GM11168 (cell line): ENCODE data around the gene DHCR7.
"Not testable (repeated sequence)": the region's sequence is repeated elsewhere in the genome, so short reads cannot be mapped to it uniquely, and the experiment has no call there.

Experiments used
- in situ Hi-C: fragments of 300-500 bp; cut with MboI; formaldehyde crosslinking; loops from one replicate; pipeline ENCODE4 v1.12.0; 2022; ENCODE audit warnings: low sequenced_read_pairs; ENCODE audit not compliant: unreplicated experiment

The DHCR7 gene

DNA sequence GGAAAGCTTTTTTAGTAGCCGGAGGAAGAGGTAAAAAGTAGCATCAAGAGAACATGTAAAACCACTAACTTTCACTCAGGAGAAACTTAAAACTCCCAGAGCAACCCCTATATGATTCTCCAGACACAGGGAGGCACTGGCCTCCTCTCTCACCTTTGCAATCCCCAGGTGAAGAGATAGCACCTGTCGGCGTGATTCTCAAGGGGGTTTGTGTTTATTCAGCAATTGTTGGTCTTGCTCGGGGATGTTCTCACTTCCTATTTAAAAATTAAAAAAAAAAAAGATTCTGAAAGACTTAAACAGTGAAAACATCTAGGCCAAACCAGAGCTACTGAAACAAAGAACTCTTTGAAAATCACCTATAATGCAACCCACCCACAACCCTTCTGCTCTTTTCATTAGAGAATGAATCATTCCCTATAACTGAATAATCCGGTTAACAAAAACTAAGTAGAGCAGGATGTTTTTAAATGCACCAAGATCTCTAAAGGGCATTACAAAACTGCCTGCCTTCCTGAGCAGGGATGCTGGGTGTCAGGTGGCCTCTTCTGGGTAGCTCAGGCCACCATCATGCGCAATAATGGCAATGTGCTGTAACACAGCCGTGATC is 24.9 kb downstream of the DHCR7 start:
- in situ Hi-C loops: no loop called here

DNA sequence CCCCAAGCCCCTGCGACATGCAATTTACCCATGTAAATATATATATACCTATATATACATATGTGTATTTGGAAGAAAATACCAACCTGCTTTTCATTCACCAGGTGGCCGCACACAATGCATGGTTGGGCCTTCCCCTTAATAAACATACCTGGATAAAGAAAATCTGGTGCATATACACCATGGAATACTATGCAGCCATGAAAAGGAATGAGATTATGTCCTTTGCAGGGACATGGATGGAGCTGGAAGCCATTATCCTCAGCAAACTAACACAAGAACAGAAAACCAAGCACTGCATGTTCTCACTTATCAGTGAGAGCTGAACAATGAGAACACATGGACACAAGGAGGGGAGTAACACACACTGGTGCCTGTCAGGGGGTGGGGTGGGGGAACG is 25.9 kb downstream of the DHCR7 start:
- in situ Hi-C loops: not testable (repeated sequence)

DNA sequence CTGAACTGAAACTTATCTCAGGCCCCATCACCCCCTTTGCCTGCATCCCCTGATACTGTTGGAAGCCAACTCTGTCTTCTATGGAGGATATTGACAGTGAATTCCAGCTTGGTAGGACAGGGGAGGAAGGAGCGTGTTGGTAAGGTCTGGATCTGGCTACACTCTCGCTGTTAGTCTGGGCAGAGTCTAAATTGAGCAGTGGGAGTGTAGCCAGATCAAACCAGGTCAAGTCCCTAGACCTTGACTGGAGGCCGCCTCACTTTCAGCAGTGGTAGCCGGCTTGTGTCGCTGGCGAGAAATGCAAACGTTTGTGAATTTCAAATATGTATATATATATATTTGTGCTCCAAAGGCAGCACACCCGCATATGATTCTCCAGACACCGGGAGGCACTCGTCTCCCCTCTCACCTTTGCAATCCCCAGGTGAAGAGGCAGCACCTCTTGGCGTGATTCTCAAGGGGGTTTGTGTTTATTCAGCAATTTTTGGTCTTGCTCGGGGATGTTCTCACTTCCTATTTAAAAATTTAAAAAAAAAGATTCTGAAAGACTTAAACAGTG is 26.7 kb downstream of the DHCR7 start:
- in situ Hi-C loops: no loop called here

DNA sequence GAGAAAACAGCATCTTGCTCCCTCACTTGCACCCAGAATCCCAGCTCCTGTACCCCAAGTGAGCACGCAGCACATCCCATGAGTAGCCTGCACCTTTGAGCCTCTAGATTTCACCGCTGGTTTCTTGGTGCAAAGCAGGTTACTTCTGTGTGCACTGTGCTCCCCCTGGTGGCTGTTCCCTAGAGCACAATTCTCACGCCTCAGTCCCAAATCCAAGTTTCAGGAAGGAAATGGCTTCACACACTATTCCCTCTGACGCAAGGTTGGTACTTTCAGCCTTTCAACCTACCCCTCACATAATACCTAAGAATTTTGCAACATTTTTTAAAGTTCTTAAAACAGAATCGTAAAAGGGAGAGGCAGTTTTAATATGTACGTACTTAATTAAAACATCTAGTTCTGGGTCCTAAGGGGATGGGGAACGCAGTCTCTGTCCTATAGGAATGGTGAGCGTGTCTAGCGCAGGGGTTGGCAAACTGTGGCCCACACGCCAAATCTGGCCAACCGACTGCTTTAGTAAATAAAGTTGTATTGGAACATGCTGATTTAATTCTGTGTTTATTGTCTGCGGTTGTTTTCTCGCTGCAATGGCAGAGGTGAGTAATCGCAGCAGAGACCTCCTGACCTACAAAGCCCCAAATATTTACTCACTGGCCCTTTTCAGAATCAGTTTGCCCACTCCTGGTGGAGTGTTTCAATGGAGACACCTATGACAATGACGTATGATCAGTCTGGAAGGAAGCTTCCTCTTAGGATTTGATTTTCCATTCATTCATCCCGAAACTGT is 27.5 kb downstream of the DHCR7 start:
- in situ Hi-C loops: no loop called here

DNA sequence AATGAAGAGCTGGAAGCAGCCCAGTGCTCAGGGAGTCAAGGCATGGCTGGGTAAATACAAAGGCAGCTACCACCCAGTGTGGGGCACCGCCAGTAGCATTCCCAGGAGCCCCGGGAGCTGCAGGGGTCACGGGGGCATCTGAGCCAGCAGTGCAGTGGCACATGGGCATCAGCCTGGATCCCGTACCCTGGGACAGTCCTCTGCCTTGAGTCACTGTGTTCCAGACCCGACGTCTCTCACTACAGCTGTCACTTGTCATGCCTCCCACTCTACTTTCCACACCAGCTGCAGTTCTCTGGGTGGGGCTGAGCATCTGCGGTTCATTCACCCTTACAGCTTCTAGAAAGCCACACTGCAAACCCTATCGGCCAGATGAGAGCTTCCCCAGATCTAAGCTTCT is 29.6 kb downstream of the DHCR7 start:
- in situ Hi-C loops: no loop called here

DNA sequence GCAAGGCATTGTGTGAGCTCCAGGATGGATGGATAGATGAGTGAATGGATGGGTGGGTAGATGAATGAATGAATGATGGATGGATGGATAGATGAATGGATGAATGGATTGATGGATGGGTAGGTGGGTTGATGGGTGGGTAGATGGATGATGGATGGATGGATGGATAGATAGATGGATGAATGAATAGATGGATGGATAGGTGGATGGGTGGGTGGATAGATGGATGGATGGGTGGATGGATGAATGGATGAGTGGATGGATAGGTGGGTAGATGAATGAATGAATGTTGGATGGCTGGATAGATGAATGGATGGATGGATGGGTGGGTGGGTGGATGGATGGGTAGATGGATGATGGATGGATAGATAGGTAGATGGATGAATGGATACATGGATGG is 33.5 kb downstream of the DHCR7 start:
- in situ Hi-C loops: no loop called here

DNA sequence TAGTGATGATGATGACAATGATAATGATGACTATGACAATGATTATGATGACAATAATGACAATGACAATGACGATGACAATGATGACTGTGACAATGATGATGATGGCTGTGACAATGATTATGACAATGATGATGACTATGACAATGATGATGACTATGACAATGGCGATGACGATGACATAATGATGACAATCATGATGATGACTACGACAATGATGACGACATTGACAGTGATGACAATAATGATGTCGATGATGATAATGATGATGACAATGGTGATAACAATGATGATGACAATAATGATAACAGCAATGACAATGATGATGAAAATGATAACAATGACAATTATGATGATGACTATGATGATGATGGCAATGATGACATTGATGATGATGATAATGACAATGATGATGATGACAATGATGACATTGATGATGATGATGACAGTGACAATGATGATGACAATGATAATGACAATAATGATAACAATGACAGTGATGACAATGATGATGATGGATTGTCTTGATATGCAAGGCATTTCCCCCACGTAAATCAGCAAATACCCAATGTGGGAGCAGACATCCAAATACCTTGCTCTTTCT is 37.7 kb downstream of the DHCR7 start:
- in situ Hi-C loops: no loop called here

DNA sequence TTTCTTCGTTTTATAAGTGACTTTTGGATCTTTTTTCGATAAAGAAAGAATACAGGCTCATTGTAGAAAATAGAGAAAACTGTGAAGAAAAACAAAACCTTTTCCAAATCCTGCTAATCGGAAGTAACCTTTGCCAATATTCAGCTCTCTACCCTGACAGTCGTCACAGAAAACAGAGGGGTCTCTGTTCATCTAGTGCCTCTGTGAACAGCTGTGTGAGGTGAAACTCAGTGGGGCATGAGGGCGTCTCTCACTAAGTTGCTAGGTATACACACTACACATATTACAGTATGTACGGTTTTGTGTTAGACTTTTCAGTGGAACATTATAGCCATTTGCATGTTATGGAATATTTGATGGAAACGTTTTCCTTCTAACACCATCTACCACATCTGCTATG is 39.4 kb downstream of the DHCR7 start:
- in situ Hi-C loops: no loop called here

DNA sequence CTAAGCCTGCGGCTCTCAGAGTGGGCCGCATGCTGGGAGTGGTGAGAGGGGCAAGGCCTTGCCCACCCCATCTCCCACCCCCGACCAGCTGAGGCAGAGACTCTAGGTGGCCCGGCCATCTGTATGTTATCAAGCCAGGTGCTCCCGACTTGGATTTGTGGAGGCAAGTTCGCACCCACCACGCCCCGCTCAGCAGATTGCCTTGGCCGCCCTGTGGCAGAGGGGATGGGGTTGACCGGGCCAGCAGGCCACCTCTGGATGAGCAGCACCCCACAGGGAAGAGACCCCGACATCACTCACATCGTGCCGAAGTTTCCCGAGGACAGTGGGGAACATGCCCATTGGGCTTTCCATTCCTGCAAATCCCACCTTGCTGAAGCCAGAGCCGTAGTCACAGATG is 40.8 kb downstream of the DHCR7 start:
- in situ Hi-C loops: no loop called here

DNA sequence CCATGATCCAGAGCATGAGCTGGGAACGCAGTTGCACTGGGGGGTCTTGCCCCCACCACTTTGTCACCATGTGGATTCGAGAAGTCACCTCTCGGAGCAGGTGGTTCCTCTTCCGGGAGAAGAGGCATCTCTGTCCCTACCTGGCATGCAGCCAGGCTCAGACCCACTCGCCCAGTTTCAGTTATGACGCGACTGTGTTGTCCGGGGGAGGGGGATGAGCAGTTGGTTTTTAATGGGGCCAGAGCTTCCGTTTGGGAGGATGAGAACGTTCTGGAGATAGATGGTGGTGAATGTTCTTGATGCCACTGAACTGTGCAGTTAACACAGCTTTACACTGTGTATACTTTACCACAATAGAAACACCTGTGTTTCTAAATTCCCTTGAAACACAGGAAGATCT is 41.5 kb downstream of the DHCR7 start:
- in situ Hi-C loops: no loop called here

DNA sequence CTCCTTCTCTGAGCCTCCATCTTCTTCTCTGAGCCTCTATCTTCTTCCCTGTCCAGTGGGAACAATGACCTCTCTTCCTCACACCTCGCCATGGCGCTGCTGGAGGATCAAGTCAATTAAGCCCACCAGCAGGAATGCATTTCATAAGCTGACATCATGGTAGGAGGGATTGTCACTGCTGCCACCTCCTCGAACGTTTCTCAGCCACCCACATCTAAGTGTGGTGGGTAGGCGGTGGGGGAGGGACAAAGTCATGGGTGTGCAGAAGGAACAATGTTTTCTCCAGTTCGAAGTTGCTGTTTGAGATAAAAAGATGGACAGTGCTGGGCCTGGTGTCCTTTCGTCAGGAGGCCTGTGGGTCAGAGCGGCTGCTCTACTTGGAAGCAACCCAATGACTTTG is 44.0 kb downstream of the DHCR7 start:
- in situ Hi-C loops: no loop called here

DNA sequence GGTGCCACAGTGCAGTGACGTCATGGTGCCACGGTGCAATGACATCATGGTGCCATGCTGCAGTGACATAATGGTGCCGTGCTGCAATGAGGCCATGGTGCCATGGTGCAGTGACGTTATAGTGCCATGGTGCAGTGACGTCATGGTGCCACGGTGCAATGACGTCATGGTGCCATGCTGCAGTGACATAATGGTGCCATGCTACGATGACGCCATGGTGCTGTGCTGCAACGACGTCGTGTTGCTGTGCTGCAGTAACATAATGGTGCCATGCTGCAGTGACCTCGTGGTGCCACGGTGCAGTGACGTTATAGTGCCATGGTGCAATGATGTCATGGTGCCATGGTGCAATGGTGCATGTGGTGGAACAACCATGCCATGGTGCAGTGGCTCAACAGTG is 45.3 kb downstream of the DHCR7 start:
- in situ Hi-C loops: no loop called here

DNA sequence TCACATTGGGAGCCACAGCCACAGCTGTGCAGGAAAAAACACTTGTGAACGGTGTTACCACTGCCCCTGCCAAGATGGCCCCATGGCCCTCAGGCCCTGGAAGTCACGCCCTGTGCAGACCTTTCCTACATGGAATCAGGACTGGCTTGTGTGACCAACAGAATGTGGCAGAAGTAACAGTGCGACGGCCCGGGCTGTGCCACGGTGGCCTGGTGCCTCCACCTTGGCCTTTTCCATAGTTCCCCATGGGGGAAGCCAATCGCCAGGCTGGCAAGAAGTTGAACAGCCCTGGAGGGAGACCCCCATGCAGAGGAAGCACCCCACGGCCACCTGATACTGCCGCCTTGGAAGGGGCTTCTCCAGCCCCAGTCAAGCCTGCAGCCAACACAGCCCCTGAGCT is 48.0 kb downstream of the DHCR7 start:
- in situ Hi-C loops: no loop called here

DNA sequence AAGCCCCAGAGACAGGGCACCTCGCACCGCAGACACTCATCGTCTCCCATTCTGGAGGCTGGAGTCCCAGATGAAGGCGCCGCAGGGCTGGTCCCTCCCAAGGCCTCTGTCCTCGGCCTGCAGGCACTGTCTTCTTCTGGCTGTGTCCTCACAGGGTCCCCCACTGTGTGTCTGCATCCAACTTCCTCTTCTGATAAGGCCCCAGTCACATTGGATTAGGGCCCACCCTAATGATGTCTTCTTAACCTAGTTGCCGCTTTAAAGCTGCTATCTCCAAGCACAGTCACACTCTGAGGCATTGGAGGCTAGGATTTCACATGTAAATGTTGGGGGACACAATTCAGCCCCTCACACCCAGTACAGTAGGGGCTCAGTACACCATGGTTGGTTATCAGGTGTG is 48.9 kb downstream of the DHCR7 start:
- in situ Hi-C loops: no loop called here

DNA sequence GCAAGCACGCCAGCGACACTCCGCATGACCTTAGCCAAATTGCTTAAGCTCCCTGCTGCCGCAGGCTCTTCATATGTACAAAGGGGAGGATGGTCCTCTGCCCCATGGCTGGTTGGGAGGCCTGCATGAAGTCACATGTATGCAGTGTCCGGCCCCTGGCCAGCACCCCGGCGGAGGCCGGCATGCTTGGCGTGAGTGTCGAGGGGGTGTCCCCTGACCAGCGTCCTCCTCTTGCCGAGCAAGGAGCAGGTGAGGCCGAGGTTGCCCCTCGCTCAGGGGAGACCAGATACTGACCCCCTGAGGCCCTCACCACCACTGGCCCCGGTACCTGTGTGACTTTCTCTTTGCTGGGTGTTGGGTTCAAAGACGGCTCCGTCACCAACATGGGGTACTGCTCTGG is 50.2 kb downstream of the DHCR7 start:
- in situ Hi-C loops: no loop called here

DNA sequence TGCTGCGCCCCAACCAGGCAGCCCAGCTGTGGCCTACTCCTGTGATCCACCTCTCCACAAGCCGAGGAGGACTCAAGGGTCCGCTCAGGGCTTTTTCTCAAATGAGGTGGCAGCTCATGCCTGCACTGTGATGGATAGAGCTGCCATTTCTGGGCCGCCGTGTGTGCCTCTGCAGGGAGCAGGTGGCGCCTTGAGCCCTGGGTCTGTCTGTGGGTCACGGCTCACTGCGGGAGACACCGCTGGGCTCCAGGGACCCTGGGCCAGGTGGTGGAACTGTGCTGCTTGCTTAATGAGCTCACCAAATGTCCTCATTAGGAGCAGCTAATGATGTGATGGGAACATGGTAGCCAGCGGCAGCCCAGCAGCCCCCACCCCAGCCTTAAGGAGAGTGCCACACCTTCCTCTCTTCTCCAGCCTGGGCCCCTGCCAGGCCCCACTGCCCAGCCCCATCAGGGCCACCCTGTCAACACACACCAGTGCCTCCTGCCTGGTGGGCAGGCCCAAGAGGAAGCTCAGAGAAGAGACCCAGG is 50.8 kb downstream of the DHCR7 start:
- in situ Hi-C loops: no loop called here

DNA sequence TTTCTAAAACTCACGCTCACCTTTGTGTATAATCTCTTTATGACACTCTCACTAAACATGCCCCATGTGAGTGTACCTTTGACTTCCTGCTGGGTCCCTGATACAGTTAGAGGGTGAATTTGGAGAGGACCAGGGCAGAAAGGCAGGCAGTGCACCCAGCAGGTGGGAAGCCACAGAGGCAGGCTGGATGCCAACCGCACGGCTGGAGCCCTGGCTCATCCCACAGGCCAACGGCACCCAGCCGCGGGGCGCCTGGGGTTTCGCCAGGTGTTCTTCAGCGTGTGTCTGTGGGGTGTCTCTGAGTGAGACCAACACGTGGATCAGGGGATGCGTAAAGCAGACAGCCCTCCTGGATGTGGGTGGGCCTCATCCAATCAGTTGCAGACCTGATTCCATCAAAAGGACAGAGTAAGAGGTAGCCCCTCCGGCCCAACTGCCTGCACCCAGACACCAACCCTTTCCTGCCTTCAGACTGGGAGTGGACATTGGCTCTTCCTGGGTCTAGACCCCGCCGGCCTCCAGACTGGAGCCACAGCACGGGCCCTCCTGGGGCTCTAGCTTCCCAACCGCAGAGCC is 51.6 kb downstream of the DHCR7 start:
- in situ Hi-C loops: no loop called here

DNA sequence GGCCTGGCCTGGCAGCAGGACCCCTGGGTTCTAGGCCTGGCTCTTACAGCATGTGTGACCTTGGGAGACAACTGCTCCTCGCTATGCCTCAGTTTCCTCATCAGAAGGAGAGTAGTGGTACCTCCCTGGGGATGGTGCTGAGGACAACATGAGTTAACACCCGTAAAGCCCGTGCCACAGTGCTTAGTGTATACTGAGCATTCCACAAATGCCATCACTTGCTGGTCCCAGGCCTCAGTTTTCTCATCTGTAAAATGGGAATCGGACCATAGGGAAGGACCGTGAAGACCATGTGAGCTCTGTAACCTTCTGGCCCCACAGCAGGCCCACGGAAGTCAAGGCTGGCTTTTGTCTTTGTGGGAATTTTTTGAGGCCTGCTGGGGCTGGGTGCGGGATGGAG is 52.4 kb downstream of the DHCR7 start:
- in situ Hi-C loops: no loop called here

DNA sequence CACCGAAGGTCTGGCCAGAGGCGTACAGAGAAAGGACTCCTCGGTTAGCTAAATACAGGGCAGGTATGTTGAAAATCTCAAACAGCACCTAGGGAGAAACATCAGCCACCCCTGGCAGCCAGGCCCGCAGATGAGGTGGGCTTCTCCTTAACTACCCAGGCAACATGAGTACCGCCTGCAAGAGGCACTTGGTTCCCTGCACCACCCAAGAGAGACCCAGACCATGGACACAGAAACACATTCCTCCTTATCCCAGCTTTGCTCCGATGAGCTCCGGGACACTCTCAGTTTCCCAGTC is 53.0 kb downstream of the DHCR7 start:
- in situ Hi-C loops: no loop called here

DNA sequence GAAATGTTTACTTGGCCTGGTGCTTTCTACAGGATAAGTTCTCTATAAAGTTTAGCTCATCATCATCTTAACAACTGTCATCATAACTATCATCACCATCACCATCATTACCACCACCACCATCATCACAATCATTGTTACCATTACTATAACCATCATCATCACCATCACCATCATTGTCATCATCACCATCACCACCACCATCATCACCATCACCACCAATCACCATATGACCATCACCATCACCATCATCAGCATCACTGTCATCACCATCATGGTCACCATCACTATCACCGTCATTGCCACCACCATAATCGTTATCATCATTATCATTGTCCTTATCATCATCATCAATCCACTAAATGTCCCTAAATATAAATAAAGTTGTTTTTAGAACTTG is 54.9 kb downstream of the DHCR7 start:
- in situ Hi-C loops: no loop called here

DNA sequence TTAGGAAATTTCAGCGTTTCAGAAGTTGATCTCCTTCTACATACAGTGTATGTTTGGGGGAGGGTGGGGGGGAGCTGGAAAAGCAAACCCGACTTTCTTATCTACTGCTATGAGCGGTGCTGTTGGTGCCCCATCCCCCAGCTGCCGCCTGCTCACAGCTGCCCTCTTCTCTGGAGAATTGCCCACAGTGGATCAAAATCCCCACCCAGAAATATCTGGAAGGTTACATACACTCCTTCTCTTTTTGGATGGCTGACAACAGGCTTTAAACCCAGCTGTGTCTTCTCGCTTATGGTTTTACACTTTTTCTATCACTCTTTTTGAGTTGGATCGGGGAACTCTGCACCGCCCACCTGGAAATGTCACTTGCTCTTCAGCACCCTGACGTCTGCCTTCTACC is 56.4 kb downstream of the DHCR7 start:
- in situ Hi-C loops: no loop called here
